Prostate gland (tissue), 2 donors: ENCODE data around the gene SNX33.

Experiments
- CTCF ChIP-seq, 4 experiments: fragments of 200-600 bp in 2 of 4; fragments of 450-650 bp in 2 of 4; sonication (generic) in 2 of 4; IDR thresholded peaks; 1 replicate in 3 of 4; 2 replicates in 1 of 4; pipeline ENCODE4 v1.5.1; 2016 to 2019; ENCODE audit warnings: antibody characterized with exemption in 4 of 4, mild to moderate bottlenecking in 2 of 4, moderate library complexity in 2 of 4
- POLR2A ChIP-seq: fragments of 450-650 bp; IDR thresholded peaks from one replicate; pipeline ENCODE4 v1.6.1; 2016; ENCODE audit warnings: antibody characterized with exemption, mild to moderate bottlenecking

GRCh38 chr15:75693501-75694240 is 46.0 kb downstream of the SNX33 start:
- TF ChIP-seq CTCF (IDR thresholded peaks at IDR 0.05) = no peak
- TF ChIP-seq POLR2A = no peak
